HepG2 (cell line): Measurements from ENCODE around the gene SPC24. TPM values are rescaled to one million over a fixed set of nuclear protein-coding genes. Genes with fewer than 3 reads are reported as not detected.
A peak's percentile ranks its signal among the peaks of the same experiment; 100 is the strongest.

ENCODE experiments used
- ATF2 ChIP-seq: sonication (generic); formaldehyde crosslinking; IDR thresholded peaks from 2 replicates; pipeline ENCODE4 v1.4.0; 2020; ENCODE audit warnings: missing genetic modification reagents
- BCL6 ChIP-seq: IDR thresholded peaks from 2 replicates; pipeline ENCODE4 v1.6.1; 2016; ENCODE audit warnings: missing genetic modification reagents, missing compliant biosample characterization
- DMTF1 ChIP-seq: sonication (generic); formaldehyde crosslinking; IDR thresholded peaks from 2 replicates; pipeline ENCODE4 v1.4.0; 2020; ENCODE audit warnings: mild to moderate bottlenecking, missing genetic modification reagents
- PPARG ChIP-seq: conservative IDR thresholded peaks from 2 replicates; pipeline ENCODE4 v1.6.1; 2016; ENCODE audit warnings: missing biosample characterization, missing genetic modification reagents
- RARA ChIP-seq: IDR thresholded peaks from 2 replicates; pipeline ENCODE4 v1.6.1; 2016; ENCODE audit warnings: missing genetic modification reagents, missing compliant biosample characterization
- TCF7 ChIP-seq: sonication (generic); IDR thresholded peaks from 2 replicates; pipeline ENCODE4 v1.6.1; 2016; ENCODE audit warnings: antibody characterized with exemption, low read depth
- THYN1 ChIP-seq: sonication (generic); formaldehyde crosslinking; IDR thresholded peaks from 2 replicates; pipeline ENCODE4 v1.8.1; 2023; ENCODE audit warnings: low read depth, mild to moderate bottlenecking, moderate library complexity, missing genetic modification reagents, borderline replicate concordance
- ZBTB38 ChIP-seq: sonication (generic); formaldehyde crosslinking; IDR thresholded peaks from 2 replicates; pipeline ENCODE4 v1.5.1; 2020; ENCODE audit warnings: mild to moderate bottlenecking, missing genetic modification reagents
- ZBTB44 ChIP-seq: sonication (generic); formaldehyde crosslinking; IDR thresholded peaks from 2 replicates; pipeline ENCODE4 v1.4.0; 2020; ENCODE audit warnings: missing genetic modification reagents
- ZNF383 ChIP-seq: sonication (generic); formaldehyde crosslinking; IDR thresholded peaks from 2 replicates; pipeline ENCODE4 v1.4.0; 2020; ENCODE audit warnings: missing genetic modification reagents, mild to moderate bottlenecking, borderline replicate concordance
- ZNF609 ChIP-seq: sonication (generic); formaldehyde crosslinking; IDR thresholded peaks from 2 replicates; pipeline ENCODE4 v1.4.0; 2020; ENCODE audit warnings: mild to moderate bottlenecking, missing genetic modification reagents, borderline replicate concordance
- ZNF724P ChIP-seq: sonication (generic); formaldehyde crosslinking; IDR thresholded peaks from 2 replicates; pipeline ENCODE4 v1.8.0; 2022; ENCODE audit warnings: missing genetic modification reagents, borderline replicate concordance
- ZNF816 ChIP-seq: sonication (generic); formaldehyde crosslinking; IDR thresholded peaks from 2 replicates; pipeline ENCODE4 v1.8.0; 2022; ENCODE audit warnings: missing genetic modification reagents, mild to moderate bottlenecking, borderline replicate concordance
- ZSCAN25 ChIP-seq: sonication (generic); formaldehyde crosslinking; IDR thresholded peaks from 2 replicates; pipeline ENCODE4 v1.8.0; 2022; ENCODE audit warnings: mild to moderate bottlenecking, missing genetic modification reagents
- ZSCAN29 ChIP-seq: sonication (generic); formaldehyde crosslinking; conservative IDR thresholded peaks from 2 replicates; pipeline ENCODE4 v1.4.0; 2020; ENCODE audit warnings: mild to moderate bottlenecking, missing genetic modification reagents
- polyA plus RNA-seq, 8 experiments: library from polyadenylated mRNA; depleted of rRNA in 3 of 8; stranded (reverse) in 7 of 8; unstranded in 1 of 8; fragments of >200 nt; fragmentation: Illumina TruSeq in 4 of 8; extraction: Trizol in 4 of 8; gene quantifications; 2 replicates each; pipeline versions ENCODE4 v1.2.1 to v1.2.3, GENCODE V29; 2011 to 2016; ENCODE audit warnings: low read depth in 4 of 8, missing spikeins in 1 of 8, mixed read lengths in 1 of 8; ENCODE audit not compliant: insufficient read depth in 1 of 8
- total RNA-seq, 5 experiments: library from RNA; depleted of rRNA; stranded (reverse); fragments of >200 nt; fragmentation: Illumina TruSeq; extraction: Trizol; gene quantifications; 2 replicates each; pipeline ENCODE4 v1.2.3, GENCODE V29; 2016; ENCODE audit warnings: low read depth in 1 of 5

SPC24 gene
- total and polyA plus RNA-seq, 2 of the 13 experiments (the other 11 are each of a cell fraction or from before 2014, with no cell fraction given) = 10.0 to 46.2 TPM

GRCh38 chr19:11130824-11131455 is 24.6 kb downstream of the SPC24 start (continued):
- no peak for TF ChIP-seq ZBTB44 (CRISPR knock-in tag)
- TF ChIP-seq TCF7 = no peak
- TF ChIP-seq ZSCAN25 (CRISPR knock-in tag) = no peak
- TF ChIP-seq PPARG = no peak
- TF ChIP-seq ZNF609 = peak; percentile 68; the same call in 1 of the 2 replicates
- no peak for TF ChIP-seq ZNF724P (CRISPR knock-in tag)
- TF ChIP-seq ZNF383 (CRISPR knock-in tag) = no peak
- no peak for TF ChIP-seq ATF2 (CRISPR knock-in tag)
- peak; percentile 61 for TF ChIP-seq RARA (CRISPR knock-in tag)
- TF ChIP-seq ZSCAN29 = 0 out of 2 replicates have a peak, but pooled peaks have one; percentile 47
- TF ChIP-seq ZBTB38 (CRISPR knock-in tag) = peak; percentile 19; the same call in 1 of the 2 replicates
- no peak for TF ChIP-seq ZNF816 (CRISPR knock-in tag)
- no peak for TF ChIP-seq THYN1 (CRISPR knock-in tag)
- TF ChIP-seq DMTF1 (CRISPR knock-in tag) = no peak
- TF ChIP-seq BCL6 (CRISPR knock-in tag) = 0 out of 2 replicates have a peak, but pooled peaks have one; percentile 15
